Measurements from ENCODE around the gene ERMAP. TPM values are rescaled to one million over a fixed set of nuclear protein-coding genes. Genes with fewer than 3 reads are reported as not detected.

ERMAP gene
- total RNA-seq, 1 donor from 2014 or later, result 5.3 TPM

GRCh38 chr1:42824481-42825035 lies 7.6 kb downstream of the ERMAP start:
- no peak for DNase-seq (ENCODE audit: low read depth)
- Histone ChIP-seq H3K4me3 (ENCODE audit: low read depth, low read length) (no peak overlapping the region), H3K36me3 (ENCODE audit: control insufficient read depth, insufficient read depth, low read length) (peaks cover 1% of the 10 kb centered on the region), H3K27me3 (ENCODE audit: control insufficient read depth, insufficient read depth, low read length) (no peaks in the 10 kb centered on the region)
- FAIRE-seq, result peak; percentile 64
- no peak for TF ChIP-seq CTCF (IDR thresholded peaks at IDR 0.05; ENCODE audit: insufficient read depth, low read length, severe bottlenecking)

GRCh38 chr1:42825036-42825851 lies 8.3 kb downstream of the ERMAP start:
- FAIRE-seq (no peak), DNase-seq (ENCODE audit: low read depth) (no peak)
- Histone ChIP-seq H3K27me3 (ENCODE audit: control insufficient read depth, insufficient read depth, low read length) (no peaks in the 10 kb centered on the region), H3K4me3 (ENCODE audit: low read depth, low read length) (no peak overlapping the region), H3K36me3 (ENCODE audit: control insufficient read depth, insufficient read depth, low read length) (no peaks in the 10 kb centered on the region)
- TF ChIP-seq CTCF (IDR thresholded peaks at IDR 0.05; ENCODE audit: insufficient read depth, low read length, severe bottlenecking), result no peak

GRCh38 chr1:42830631-42831030 lies 13.7 kb downstream of the ERMAP start:
- no peaks in the 10 kb centered on the region for H3K36me3 ChIP-seq (ENCODE audit: control insufficient read depth, insufficient read depth, low read length)
- no peak for FAIRE-seq
- H3K4me3 ChIP-seq (ENCODE audit: low read depth, low read length), result no peak overlapping the region
- H3K27me3 ChIP-seq (ENCODE audit: control insufficient read depth, insufficient read depth, low read length), result no peaks in the 10 kb centered on the region
- no peak for TF ChIP-seq CTCF (IDR thresholded peaks at IDR 0.05; ENCODE audit: insufficient read depth, low read length, severe bottlenecking)
- DNase-seq (ENCODE audit: low read depth), result no peak

GRCh38 chr1:42831273-42831672 lies 14.4 kb downstream of the ERMAP start:
- Histone ChIP-seq H3K27me3 (ENCODE audit: control insufficient read depth, insufficient read depth, low read length) (no peaks in the 10 kb centered on the region), H3K36me3 (ENCODE audit: control insufficient read depth, insufficient read depth, low read length) (no peaks in the 10 kb centered on the region), H3K4me3 (ENCODE audit: low read depth, low read length) (no peak overlapping the region)
- no peak for TF ChIP-seq CTCF (IDR thresholded peaks at IDR 0.05; ENCODE audit: insufficient read depth, low read length, severe bottlenecking)
- DNase-seq (ENCODE audit: low read depth) (no peak), FAIRE-seq (no peak)

- DNase-seq (ENCODE audit: low read depth), result no peak
- no peak for TF ChIP-seq CTCF (IDR thresholded peaks at IDR 0.05; ENCODE audit: insufficient read depth, low read length, severe bottlenecking)
- Histone ChIP-seq H3K27me3 (ENCODE audit: control insufficient read depth, insufficient read depth, low read length) (no peaks in the 10 kb centered on the region), H3K4me3 (ENCODE audit: low read depth, low read length) (no peak overlapping the region), H3K36me3 (ENCODE audit: control insufficient read depth, insufficient read depth, low read length) (no peaks in the 10 kb centered on the region)
- no peak for FAIRE-seq
Observed at GRCh38 chr1:42832641-42833240, 15.8 kb downstream of the ERMAP start.
